K562 (cell line): Measurements from ENCODE around the gene SAP30L.

ENCODE experiments used
- ELF2 ChIP-seq: fragments of 250-450 bp; sonication (Bioruptor Pico); IDR thresholded peaks from 2 replicates; pipeline ENCODE4 v1.5.0; 2021; ENCODE audit warnings: mild to moderate bottlenecking
- SMC3 ChIP-seq: conservative IDR thresholded peaks from 2 replicates; pipeline ENCODE4 v1.6.1; 2011; ENCODE audit warnings: low read depth, low read length, improper control_type of control experiment; ENCODE audit not compliant: insufficient read depth
- ZFP36 ChIP-seq: fragments of 150-350 bp; IDR thresholded peaks from 2 replicates; pipeline ENCODE4 v1.6.1; 2018; ENCODE audit warnings: low read length, low read depth; ENCODE audit not compliant: partially characterized antibody

DNA sequence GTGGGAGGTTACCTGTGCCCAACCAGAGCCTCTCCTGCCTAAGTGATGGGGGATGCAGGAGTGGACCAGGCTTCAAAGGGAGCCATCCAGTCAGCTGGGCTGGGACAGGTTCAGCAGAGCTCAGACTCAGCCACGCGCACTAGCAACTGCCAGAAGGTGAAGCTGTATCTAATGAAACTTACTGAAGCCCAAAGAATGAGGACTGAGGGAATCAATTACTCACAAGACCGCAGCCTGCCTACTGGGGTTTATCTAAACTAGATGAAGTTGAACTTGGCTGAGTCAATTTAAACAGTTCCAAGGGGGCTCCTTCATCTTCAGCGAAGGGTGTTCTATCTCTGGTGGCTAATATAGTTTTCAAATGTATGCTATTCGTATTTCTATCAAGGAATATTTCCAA, 20.9 kb downstream of the SAP30L start:
- TF ChIP-seq ELF2 (CRISPR knock-in tag): no peak
- no peak for TF ChIP-seq SMC3
- no peak for TF ChIP-seq ZFP36
